Measurements from ENCODE around the gene MEAF6.
A peak's percentile ranks its signal among the peaks of the same experiment; 100 is the strongest.

MEAF6 gene

GRCh38 chr1:37448691-37449417, 65.7 kb downstream of the MEAF6 start:
- peak in 1 of 2 donors; percentile 31 for DNase-seq (ENCODE audit: low read depth in 2 of 2)
- no peak overlapping the region for H3K4me3 ChIP-seq (replicated peaks in 1 of 2; ENCODE audit: low read depth in 2 of 2, low read length in 2 of 2)
- TF ChIP-seq CTCF (IDR thresholded peaks at IDR 0.05; ENCODE audit: low read depth, low read length) = no peak

GRCh38 chr1:37448185-37448584, 66.4 kb downstream of the MEAF6 start:
- no peak for DNase-seq (ENCODE audit: low read depth in 2 of 2)
- H3K4me3 ChIP-seq (replicated peaks in 1 of 2; ENCODE audit: low read depth in 2 of 2, low read length in 2 of 2) = no peak overlapping the region
- peak; percentile 6 for TF ChIP-seq CTCF (IDR thresholded peaks at IDR 0.05; ENCODE audit: low read depth, low read length)

- no peak overlapping the region for H3K4me3 ChIP-seq (replicated peaks in 1 of 2; ENCODE audit: low read depth in 2 of 2, low read length in 2 of 2)
- TF ChIP-seq CTCF (IDR thresholded peaks at IDR 0.05; ENCODE audit: low read depth, low read length) = no peak
- no peak for DNase-seq (ENCODE audit: low read depth in 2 of 2)
These were observed 67.7 kb downstream of the MEAF6 start for GRCh38 chr1:37446874-37447273.

GRCh38 chr1:37442644-37443043, 71.9 kb downstream of the MEAF6 start:
- no peak for TF ChIP-seq CTCF (IDR thresholded peaks at IDR 0.05; ENCODE audit: low read depth, low read length)
- no peak for DNase-seq (ENCODE audit: low read depth in 2 of 2)
- no peak overlapping the region for H3K4me3 ChIP-seq (replicated peaks in 1 of 2; ENCODE audit: low read depth in 2 of 2, low read length in 2 of 2)
